ENCODE measurements around the gene TRPC3. TPM values are rescaled to one million over a fixed set of nuclear protein-coding genes. Genes with fewer than 3 reads are reported as not detected.

The TRPC3 gene
- total and polyA plus RNA-seq, 8 donors: 0.02 to 0.06 (median 0.04) TPM; not detected in 3

DNA sequence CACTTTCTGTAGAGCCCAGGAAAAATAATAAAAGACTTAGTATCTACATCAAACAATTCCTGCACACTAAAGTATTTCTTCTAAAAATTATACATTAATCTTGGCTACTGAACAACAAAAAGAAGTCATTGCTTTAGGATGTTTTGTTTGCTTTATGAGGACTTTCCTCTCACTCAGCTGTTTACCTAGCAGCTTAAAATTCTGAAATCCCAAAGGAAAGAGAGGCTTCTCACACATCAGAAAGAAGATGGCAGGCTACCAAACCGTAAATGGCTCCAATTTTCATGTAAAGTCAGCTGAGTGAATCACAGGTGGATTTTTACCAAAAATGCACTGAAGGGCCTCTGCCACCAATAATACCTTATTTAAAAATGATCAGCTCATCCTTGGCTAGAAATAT lies 9.0 kb upstream of the TRPC3 start:
- DNase-seq (no peak), ATAC-seq (no peak), FAIRE-seq (no peak)
- 46 to 47% methylated on average over 1 of the region's 1 CpG for WGBS, 2 donors
- H3K27ac ChIP-seq: no peak overlapping the region
- H3K9me3 ChIP-seq: no peaks in the 10 kb centered on the region
- H3K27me3 ChIP-seq: peaks cover 0 to 4% (median 0%) of the 10 kb centered on the region in 4 donors
- intact Hi-C loops (cut with DNase I): no loop called here
- no peak overlapping the region for H3K4me3 ChIP-seq
- TF ChIP-seq, protein P1, sequence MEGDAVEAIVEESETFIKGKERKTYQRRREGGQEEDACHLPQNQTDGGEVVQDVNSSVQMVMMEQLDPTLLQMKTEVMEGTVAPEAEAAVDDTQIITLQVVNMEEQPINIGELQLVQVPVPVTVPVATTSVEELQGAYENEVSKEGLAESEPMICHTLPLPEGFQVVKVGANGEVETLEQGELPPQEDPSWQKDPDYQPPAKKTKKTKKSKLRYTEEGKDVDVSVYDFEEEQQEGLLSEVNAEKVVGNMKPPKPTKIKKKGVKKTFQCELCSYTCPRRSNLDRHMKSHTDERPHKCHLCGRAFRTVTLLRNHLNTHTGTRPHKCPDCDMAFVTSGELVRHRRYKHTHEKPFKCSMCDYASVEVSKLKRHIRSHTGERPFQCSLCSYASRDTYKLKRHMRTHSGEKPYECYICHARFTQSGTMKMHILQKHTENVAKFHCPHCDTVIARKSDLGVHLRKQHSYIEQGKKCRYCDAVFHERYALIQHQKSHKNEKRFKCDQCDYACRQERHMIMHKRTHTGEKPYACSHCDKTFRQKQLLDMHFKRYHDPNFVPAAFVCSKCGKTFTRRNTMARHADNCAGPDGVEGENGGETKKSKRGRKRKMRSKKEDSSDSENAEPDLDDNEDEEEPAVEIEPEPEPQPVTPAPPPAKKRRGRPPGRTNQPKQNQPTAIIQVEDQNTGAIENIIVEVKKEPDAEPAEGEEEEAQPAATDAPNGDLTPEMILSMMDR (IDR thresholded peaks at IDR 0.05): no peak
- no peaks in the 10 kb centered on the region for H3K36me3 ChIP-seq
- H3K4me1 ChIP-seq: no peaks in the 10 kb centered on the region

- Histone ChIP-seq H3K36me3 (no peaks in the 10 kb centered on the region), H3K27ac (no peak overlapping the region), H3K9me3 (no peaks in the 10 kb centered on the region), H3K4me3 (no peak overlapping the region), H3K4me1 (no peaks in the 10 kb centered on the region), H3K27me3 (peaks cover 0 to 10% (median 0%) of the 10 kb centered on the region in 4 donors)
- intact Hi-C loops (cut with DNase I): no loop called here
- 52 to 61% methylated on average over 2 of the region's 2 CpGs for WGBS, 2 donors
- no peak for ATAC-seq
- DNase-seq: no peak
- TF ChIP-seq, protein P1 (IDR thresholded peaks at IDR 0.05): no peak
- no peak for FAIRE-seq
Measured at GRCh38 chr4:121958777-121959176, 6.9 kb upstream of the TRPC3 start.

DNA sequence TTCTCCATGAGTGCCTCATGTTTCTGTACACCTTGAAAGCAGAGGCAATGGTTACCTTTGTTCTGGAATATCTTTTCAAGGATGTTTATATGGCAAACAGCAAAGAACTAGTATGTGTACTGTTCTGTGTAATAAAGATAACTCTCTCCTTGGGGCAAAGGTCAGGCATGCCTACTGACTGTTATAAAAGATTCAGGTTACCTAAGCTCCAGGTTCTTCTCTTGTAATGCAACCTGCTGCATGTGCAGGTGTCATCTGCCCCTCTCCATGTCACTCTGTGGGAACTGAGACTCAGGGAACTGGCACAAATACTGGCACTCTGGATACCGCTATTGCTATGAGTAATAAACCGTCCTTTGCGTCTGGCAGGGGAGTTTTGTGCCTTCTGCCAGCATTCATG lies 5.4 kb upstream of the TRPC3 start:
- DNase-seq: no peak
- intact Hi-C loops (cut with DNase I): no loop called here
- H3K4me1 ChIP-seq: no peaks in the 10 kb centered on the region
- TF ChIP-seq, protein P1 (IDR thresholded peaks at IDR 0.05): no peak
- no peaks in the 10 kb centered on the region for H3K9me3 ChIP-seq
- H3K27ac ChIP-seq: no peak overlapping the region
- H3K36me3 ChIP-seq: no peaks in the 10 kb centered on the region
- FAIRE-seq: no peak
- ATAC-seq: no peak
- H3K4me3 ChIP-seq: no peak overlapping the region
- 86 to 92% methylated on average over 3 of the region's 3 CpGs for WGBS, 2 donors
- H3K27me3 ChIP-seq: peaks cover 0 to 15% (median 0%) of the 10 kb centered on the region in 4 donors

- Histone ChIP-seq H3K27me3 (peaks cover 0 to 18% (median 0%) of the 10 kb centered on the region in 4 donors), H3K9me3 (no peaks in the 10 kb centered on the region), H3K4me1 (peaks cover 0 to 9% (median 0%) of the 10 kb centered on the region in 3 donors), H3K27ac (no peak overlapping the region), H3K36me3 (no peaks in the 10 kb centered on the region), H3K4me3 (no peak overlapping the region)
- ATAC-seq: no peak
- no peak for FAIRE-seq
- intact Hi-C loops (cut with DNase I): no loop called here
- no peak for DNase-seq
- TF ChIP-seq, protein P1 (IDR thresholded peaks at IDR 0.05): no peak
Measured at GRCh38 chr4:121953860-121954259, 2.0 kb upstream of the TRPC3 start.

- WGBS, 2 donors: 48 to 52% methylated on average over 7 of the region's 7 CpGs
- H3K4me3 ChIP-seq: peak overlapping the region in 1 of 4 donors; percentile 50
- ATAC-seq (no peak), DNase-seq (no peak), FAIRE-seq (no peak)
- intact Hi-C loops (cut with DNase I): no loop called here
- H3K36me3 ChIP-seq: no peaks in the 10 kb centered on the region
- TF ChIP-seq, protein P1 (IDR thresholded peaks at IDR 0.05): no peak
- H3K4me1 ChIP-seq: peaks cover 0 to 9% (median 0%) of the 10 kb centered on the region in 3 donors
- H3K27me3 ChIP-seq: peaks cover 0 to 14% (median 0%) of the 10 kb centered on the region in 4 donors
- H3K27ac ChIP-seq: no peak overlapping the region
- H3K9me3 ChIP-seq: no peaks in the 10 kb centered on the region
Measured at GRCh38 chr4:121952290-121952689, 430 bp upstream of the TRPC3 start.
